Measurements from ENCODE around the gene TMEM139. TPM values are rescaled to one million over a fixed set of nuclear protein-coding genes. Genes with fewer than 3 reads are reported as not detected.
A peak's percentile ranks its signal among the peaks of the same experiment; 100 is the strongest.

TMEM139 gene
- total and polyA plus RNA-seq, 7 experiments from 2014 or later: 0.32 to 0.62 (median 0.48) TPM; not detected in 1

DNA sequence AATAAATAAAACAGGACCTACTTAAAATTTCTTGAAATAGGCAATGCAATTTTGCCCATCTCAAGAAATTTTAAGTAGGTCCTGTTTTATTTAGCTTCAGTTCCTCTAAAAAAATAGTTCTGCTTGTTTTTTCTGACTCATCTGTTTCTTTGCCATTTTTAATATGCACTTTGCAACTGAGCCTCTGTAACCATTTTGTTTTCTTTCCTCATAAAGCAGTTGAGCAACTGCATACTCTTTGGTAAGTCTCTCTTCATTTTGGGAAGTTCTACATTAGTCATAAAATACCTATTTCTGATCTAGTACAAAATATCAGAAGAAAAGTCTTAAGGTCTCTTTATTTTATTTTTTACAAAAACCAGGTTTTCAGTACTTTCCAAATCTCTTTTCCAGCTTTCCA lies 44.9 kb upstream of the TMEM139 start:
- Histone ChIP-seq H3K4me1 (ENCODE audit: control insufficient read depth in 2 of 2, insufficient read depth in 2 of 2, low read length in 2 of 2) (peaks cover 9 to 10% of the 10 kb centered on the region in 2 donors), H3K36me3 (ENCODE audit: control insufficient read depth in 2 of 3, insufficient read depth in 3 of 3, low read length in 3 of 3) (no peaks in the 10 kb centered on the region), H3K27ac (ENCODE audit: low read depth, low read length) (no peak overlapping the region), H3K9me3 (ENCODE audit: control insufficient read depth in 2 of 3, low read length in 3 of 3) (peaks cover 0 to 5% (median 4%) of the 10 kb centered on the region in 3 experiments), H3K27me3 (ENCODE audit: control insufficient read depth in 2 of 2, insufficient read depth in 2 of 2, low read length in 2 of 2) (no peaks in the 10 kb centered on the region), H3K4me3 (ENCODE audit: low read length) (no peak overlapping the region)
- POLR2A ChIA-PET: interaction anchor here (1.0 to 2.7 kb wide), 12 partner anchors 9 to 177 kb away, joined by 3 to 35 read pairs (median 8); partner anchors contain the start of genes GSTK1 and ZYX
- no peak overlapping the region for H3K27ac Mint-ChIP-seq
- intact Hi-C loops (cut with micrococcal nuclease): loop anchor here (1.0 to 2.0 kb wide), 14 partner anchors 11 to 177 kb away; partner anchors contain the start of genes CASP2 (in 2 of the 2), GSTK1 (in 2 of the 2) and ZYX (in 1 of the 2)
- CTCF ChIA-PET: interaction anchor here (0.6 to 7.3 kb wide), 33 partner anchors 8 to 404 kb away, joined by 3 to 177 read pairs (median 7); partner anchors contain the start of genes CASP2, EPHA1, GSTK1 and TAS2R40
- peaks cover 12 to 50% (median 25%) of the 10 kb centered on the region in 7 donors for H3K4me1 Mint-ChIP-seq
- peaks cover 5 to 26% (median 20%) of the 10 kb centered on the region in 5 donors for H3K27me3 Mint-ChIP-seq
- no peak overlapping the region for H3K4me3 Mint-ChIP-seq
- DNase-seq: no peak
- peak; percentile 63 for ATAC-seq
- H3K9me3 Mint-ChIP-seq: peaks cover 0 to 27% (median 18%) of the 10 kb centered on the region in 11 donors
- H3K36me3 Mint-ChIP-seq: peaks cover 6 to 29% (median 14%) of the 10 kb centered on the region in 5 donors

- Histone ChIP-seq H3K27me3 (ENCODE audit: control insufficient read depth in 2 of 2, insufficient read depth in 2 of 2, low read length in 2 of 2) (no peaks in the 10 kb centered on the region), H3K4me3 (ENCODE audit: low read length) (no peak overlapping the region), H3K36me3 (ENCODE audit: control insufficient read depth in 2 of 3, insufficient read depth in 3 of 3, low read length in 3 of 3) (no peaks in the 10 kb centered on the region), H3K27ac (ENCODE audit: low read depth, low read length) (no peak overlapping the region), H3K9me3 (ENCODE audit: control insufficient read depth in 2 of 3, low read length in 3 of 3) (peaks cover 0 to 5% (median 4%) of the 10 kb centered on the region in 3 experiments), H3K4me1 (ENCODE audit: control insufficient read depth in 2 of 2, insufficient read depth in 2 of 2, low read length in 2 of 2) (peaks cover 14 to 17% of the 10 kb centered on the region in 2 donors)
- ChIA-PET POLR2A (interaction anchor here (0.7 to 2.7 kb wide), 18 partner anchors 9 to 177 kb away, joined by 3 to 35 read pairs (median 8); partner anchors contain the start of genes CASP2, GSTK1 and ZYX), CTCF (interaction anchor here (0.5 to 7.3 kb wide), 44 partner anchors 8 to 818 kb away, joined by 3 to 177 read pairs (median 6); partner anchors contain the start of genes CASP2, EPHA1, GSTK1 and TAS2R40)
- Mint-ChIP-seq H3K4me3 (peak overlapping the region in 5 of 10 donors; percentile 6 to 48 (median 30)), H3K27me3 (peaks cover under 1 to 21% (median 15%) of the 10 kb centered on the region in 5 donors), H3K4me1 (peaks cover 17 to 56% (median 32%) of the 10 kb centered on the region in 7 donors), H3K27ac (peak overlapping the region in 8 of 9 donors; percentile 1 to 71 (median 34)), H3K36me3 (peaks cover 6 to 34% (median 12%) of the 10 kb centered on the region in 5 donors), H3K9me3 (peaks cover 0 to 27% (median 18%) of the 10 kb centered on the region in 11 donors)
- peak in 8 of 9 donors; percentile 54 to 82 (median 74) for DNase-seq
- intact Hi-C loops (cut with micrococcal nuclease): loop anchor here (1.0 to 2.0 kb wide), 14 partner anchors 11 to 177 kb away; partner anchors contain the start of genes CASP2 (in 2 of the 2), GSTK1 (in 2 of the 2) and ZYX (in 1 of the 2)
- peak; percentile 95 for ATAC-seq
These were observed 44.2 kb upstream of the TMEM139 start for GRCh38 chr7:143240291-143241168.

GRCh38 chr7:143242306-143242705 lies 42.5 kb upstream of the TMEM139 start:
- POLR2A ChIA-PET: interaction anchor here (0.8 to 2.1 kb wide), 2 partner anchors 45 to 166 kb away, joined by 3 to 18 read pairs; partner anchors contain the start of gene CASP2
- peaks cover 0 to 5% (median 0%) of the 10 kb centered on the region in 5 donors for H3K27me3 Mint-ChIP-seq
- no peaks in the 10 kb centered on the region for H3K27me3 ChIP-seq (ENCODE audit: control insufficient read depth in 2 of 2, insufficient read depth in 2 of 2, low read length in 2 of 2)

DNA sequence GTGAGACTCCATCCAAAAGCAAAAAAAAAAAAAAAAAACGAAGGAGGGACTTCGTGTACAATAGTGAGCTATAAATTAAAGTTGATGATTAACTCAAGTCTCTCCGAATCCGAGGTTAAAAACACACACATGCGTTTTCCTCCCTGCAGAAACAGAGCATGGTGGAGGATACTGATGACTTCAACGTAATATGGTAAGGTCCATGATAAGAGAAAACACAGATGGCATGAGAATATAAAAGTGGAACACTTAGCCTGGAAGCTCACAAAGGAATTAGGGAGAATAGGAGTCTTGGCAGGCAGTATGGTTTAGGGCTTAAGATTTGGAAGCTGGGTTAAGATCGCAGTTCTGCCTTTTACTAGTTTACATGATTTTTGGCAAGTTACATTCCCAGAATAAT lies 41.6 kb upstream of the TMEM139 start:
- Histone ChIP-seq H3K4me1 (ENCODE audit: control insufficient read depth in 2 of 2, insufficient read depth in 2 of 2, low read length in 2 of 2) (peaks cover 24 to 26% of the 10 kb centered on the region in 2 donors), H3K27me3 (ENCODE audit: control insufficient read depth in 2 of 2, insufficient read depth in 2 of 2, low read length in 2 of 2) (no peaks in the 10 kb centered on the region), H3K36me3 (ENCODE audit: control insufficient read depth in 2 of 3, insufficient read depth in 3 of 3, low read length in 3 of 3) (no peaks in the 10 kb centered on the region), H3K27ac (ENCODE audit: low read depth, low read length) (no peak overlapping the region), H3K4me3 (ENCODE audit: low read length) (no peak overlapping the region), H3K9me3 (ENCODE audit: control insufficient read depth in 2 of 3, low read length in 3 of 3) (no peaks in the 10 kb centered on the region)
- intact Hi-C loops (cut with micrococcal nuclease): no loop called here
- DNase-seq (no peak), ATAC-seq (no peak)
- Mint-ChIP-seq H3K4me1 (peaks cover 29 to 76% (median 58%) of the 10 kb centered on the region in 7 donors), H3K36me3 (peaks cover 0 to 32% (median 4%) of the 10 kb centered on the region in 5 donors), H3K27ac (peak overlapping the region in 1 of 9 donors; percentile 38), H3K9me3 (peaks cover 0 to 11% (median 4%) of the 10 kb centered on the region in 11 donors), H3K4me3 (no peak overlapping the region), H3K27me3 (peaks cover 0 to 4% (median 0%) of the 10 kb centered on the region in 5 donors)
- ChIA-PET CTCF (interaction anchor here (0.6 to 7.3 kb wide), 7 partner anchors 12 to 175 kb away, joined by 3 to 177 read pairs (median 4); no protein-coding TSS in a partner anchor), POLR2A (interaction anchor here (0.8 to 1.9 kb wide), 5 partner anchors 12 to 165 kb away, joined by 3 to 10 read pairs (median 5); partner anchors contain the start of gene GSTK1)

More at GRCh38 chr7:143242306-143242705, 42.5 kb upstream of the TMEM139 start:
- H3K36me3 Mint-ChIP-seq: peaks cover 0 to 32% (median 4%) of the 10 kb centered on the region in 5 donors
- peak overlapping the region in 1 of 9 donors; percentile 25 for H3K27ac Mint-ChIP-seq
- Histone ChIP-seq H3K9me3 (ENCODE audit: control insufficient read depth in 2 of 3, low read length in 3 of 3) (no peaks in the 10 kb centered on the region), H3K4me3 (ENCODE audit: low read length) (no peak overlapping the region), H3K27ac (ENCODE audit: low read depth, low read length) (no peak overlapping the region), H3K36me3 (ENCODE audit: control insufficient read depth in 2 of 3, insufficient read depth in 3 of 3, low read length in 3 of 3) (no peaks in the 10 kb centered on the region), H3K4me1 (ENCODE audit: control insufficient read depth in 2 of 2, insufficient read depth in 2 of 2, low read length in 2 of 2) (peaks cover 24 to 26% of the 10 kb centered on the region in 2 donors)
- intact Hi-C loops (cut with micrococcal nuclease): no loop called here
- H3K4me3 Mint-ChIP-seq: no peak overlapping the region
- DNase-seq: no peak
- H3K4me1 Mint-ChIP-seq: peaks cover 29 to 73% (median 50%) of the 10 kb centered on the region in 7 donors
- peaks cover 0 to 16% (median 4%) of the 10 kb centered on the region in 11 donors for H3K9me3 Mint-ChIP-seq
- CTCF ChIA-PET: interaction anchor here (1.6 to 7.3 kb wide), 3 partner anchors 18 to 57 kb away, joined by 3 to 177 read pairs (median 72); partner anchors contain the start of gene GSTK1
- ATAC-seq: no peak

DNA sequence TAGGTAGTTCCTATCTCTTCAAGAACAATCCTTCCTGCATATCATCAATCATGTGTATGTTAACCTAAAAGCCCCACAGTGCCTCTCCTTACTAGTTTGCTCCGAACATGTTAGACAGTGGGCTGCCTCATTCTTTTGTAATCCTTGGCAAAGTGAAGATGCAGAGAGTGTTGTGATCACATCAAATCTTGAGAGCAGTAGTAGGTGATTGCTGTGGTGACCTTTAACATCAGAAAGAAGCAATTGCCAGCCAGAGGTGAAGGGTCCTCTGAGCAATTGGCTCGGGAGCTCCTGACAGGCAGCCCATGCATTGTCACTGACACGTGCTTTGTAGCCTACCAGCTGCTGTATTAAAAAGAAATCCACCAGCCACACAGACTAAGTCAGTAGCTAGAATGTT lies 41.1 kb upstream of the TMEM139 start:
- no peaks in the 10 kb centered on the region for H3K36me3 ChIP-seq (ENCODE audit: control insufficient read depth in 2 of 3, insufficient read depth in 3 of 3, low read length in 3 of 3)
- H3K4me1 ChIP-seq (ENCODE audit: control insufficient read depth in 2 of 2, insufficient read depth in 2 of 2, low read length in 2 of 2): peaks cover 24 to 26% of the 10 kb centered on the region in 2 donors
- peaks cover 0 to 33% (median 4%) of the 10 kb centered on the region in 5 donors for H3K36me3 Mint-ChIP-seq
- no peaks in the 10 kb centered on the region for H3K9me3 ChIP-seq (ENCODE audit: control insufficient read depth in 2 of 3, low read length in 3 of 3)
- no peaks in the 10 kb centered on the region for H3K27me3 ChIP-seq (ENCODE audit: control insufficient read depth in 2 of 2, insufficient read depth in 2 of 2, low read length in 2 of 2)
- H3K27ac ChIP-seq (ENCODE audit: low read depth, low read length): no peak overlapping the region
- ATAC-seq: no peak
- peak overlapping the region in 3 of 10 donors; percentile 10 to 36 (median 27) for H3K4me3 Mint-ChIP-seq
- H3K4me3 ChIP-seq (ENCODE audit: low read length): no peak overlapping the region
- H3K4me1 Mint-ChIP-seq: peaks cover 32 to 79% (median 63%) of the 10 kb centered on the region in 7 donors
- peaks cover 0 to 13% (median 4%) of the 10 kb centered on the region in 11 donors for H3K9me3 Mint-ChIP-seq
- no peak for DNase-seq
- POLR2A ChIA-PET: interaction anchor here (0.8 to 2.0 kb wide), 5 partner anchors 12 to 165 kb away, joined by 3 to 10 read pairs (median 5); partner anchors contain the start of genes EPHA1 and GSTK1
- H3K27ac Mint-ChIP-seq: peak overlapping the region in 6 of 9 donors; percentile 38 to 75 (median 56)
- CTCF ChIA-PET: interaction anchor here (0.6 to 7.3 kb wide), 8 partner anchors 12 to 175 kb away, joined by 3 to 177 read pairs (median 4); no protein-coding TSS in a partner anchor
- intact Hi-C loops (cut with micrococcal nuclease): no loop called here
- H3K27me3 Mint-ChIP-seq: peaks cover 0 to 4% (median 0%) of the 10 kb centered on the region in 5 donors
